Measurements from ENCODE around the gene KCNN3. TPM values are rescaled to one million over a fixed set of nuclear protein-coding genes. Genes with fewer than 3 reads are reported as not detected.

The KCNN3 gene
- total RNA-seq, 2 donors from 2014 or later: 0.12 to 0.29 TPM

DNA sequence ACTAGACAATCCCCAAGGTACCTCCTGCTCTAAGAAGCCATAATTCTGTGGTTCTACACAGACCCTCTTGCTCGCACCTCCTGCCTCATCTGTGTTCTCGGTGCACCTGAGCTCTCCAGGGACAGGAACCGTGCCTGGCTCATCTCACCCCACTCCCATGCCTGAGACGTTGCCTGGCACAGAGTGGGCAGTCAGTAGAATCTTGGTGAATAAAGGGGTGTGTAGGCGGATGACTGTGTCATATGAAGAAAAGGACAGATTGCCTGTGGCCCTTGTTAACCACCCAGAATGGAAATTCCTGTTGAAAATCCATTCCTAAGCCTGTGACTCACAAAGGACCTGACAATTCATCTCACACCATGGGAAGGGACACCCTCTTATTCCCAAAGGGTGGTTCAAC is 92.9 kb downstream of the KCNN3 start:
- no peaks in the 10 kb centered on the region for H3K9me3 ChIP-seq (ENCODE audit: control insufficient read depth, low read length, poor library complexity, severe bottlenecking)
- DNase-seq (no peak), ATAC-seq (no peak)
- H3K27me3 Mint-ChIP-seq: peaks cover 3% of the 10 kb centered on the region
- no peak overlapping the region for H3K27ac Mint-ChIP-seq
- no peaks in the 10 kb centered on the region for H3K36me3 Mint-ChIP-seq (ENCODE audit: low read depth)
- no peaks in the 10 kb centered on the region for H3K4me1 Mint-ChIP-seq
- no peak overlapping the region for H3K4me3 Mint-ChIP-seq

DNA sequence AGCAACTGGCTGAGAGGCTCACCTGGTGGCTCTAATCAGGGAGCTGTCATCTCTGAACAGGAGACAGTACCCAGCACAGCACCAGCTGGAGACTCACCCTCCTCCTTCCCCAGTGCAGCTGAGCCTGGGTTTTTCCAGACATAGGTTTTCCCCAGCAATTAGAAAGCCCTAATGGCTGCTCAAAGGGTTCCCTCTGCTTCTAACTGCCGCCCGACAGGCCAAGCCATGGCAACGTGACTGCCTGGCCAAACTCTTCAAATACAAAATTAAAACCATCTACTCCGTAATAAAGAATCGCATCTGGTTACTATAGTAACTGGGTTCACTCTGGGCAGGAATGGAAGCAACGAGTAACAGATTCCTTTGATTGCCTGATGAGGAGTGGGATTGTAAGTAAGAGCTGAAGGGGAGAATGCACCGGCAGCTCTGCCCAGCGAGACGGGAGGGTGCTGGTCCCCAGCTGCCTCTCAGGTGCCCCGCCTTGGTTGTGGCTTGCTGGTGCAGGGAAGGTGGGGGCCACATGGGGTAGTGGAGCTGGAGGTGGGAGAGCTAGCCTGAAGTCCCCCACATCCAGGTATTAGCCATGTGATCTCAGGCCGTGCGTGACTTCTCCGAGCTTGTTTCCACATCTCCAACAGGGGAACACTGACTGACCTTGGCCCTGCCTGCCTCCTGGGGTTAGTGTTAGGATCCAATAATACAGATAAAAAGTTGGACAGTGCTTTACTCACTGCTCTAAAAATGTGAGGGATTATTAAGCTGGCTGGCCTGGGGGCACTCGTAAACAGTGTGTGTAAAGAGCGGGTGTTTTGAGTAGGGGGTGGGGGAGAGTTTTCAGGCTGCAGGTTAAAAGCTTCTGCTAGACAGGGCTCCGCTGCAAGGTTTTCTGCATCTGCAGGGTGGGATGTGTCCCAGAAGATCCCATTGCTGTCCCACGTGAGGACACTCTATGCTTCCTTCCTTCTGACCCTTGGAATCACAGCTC is 94.2 kb downstream of the KCNN3 start:
- Mint-ChIP-seq H3K27me3 (peaks cover 9% of the 10 kb centered on the region), H3K4me1 (peaks cover 3% of the 10 kb centered on the region), H3K36me3 (ENCODE audit: low read depth) (no peaks in the 10 kb centered on the region), H3K4me3 (no peak overlapping the region), H3K27ac (no peak overlapping the region)
- ATAC-seq (no peak), DNase-seq (no peak)
- no peaks in the 10 kb centered on the region for H3K9me3 ChIP-seq (ENCODE audit: control insufficient read depth, low read length, poor library complexity, severe bottlenecking)

DNA sequence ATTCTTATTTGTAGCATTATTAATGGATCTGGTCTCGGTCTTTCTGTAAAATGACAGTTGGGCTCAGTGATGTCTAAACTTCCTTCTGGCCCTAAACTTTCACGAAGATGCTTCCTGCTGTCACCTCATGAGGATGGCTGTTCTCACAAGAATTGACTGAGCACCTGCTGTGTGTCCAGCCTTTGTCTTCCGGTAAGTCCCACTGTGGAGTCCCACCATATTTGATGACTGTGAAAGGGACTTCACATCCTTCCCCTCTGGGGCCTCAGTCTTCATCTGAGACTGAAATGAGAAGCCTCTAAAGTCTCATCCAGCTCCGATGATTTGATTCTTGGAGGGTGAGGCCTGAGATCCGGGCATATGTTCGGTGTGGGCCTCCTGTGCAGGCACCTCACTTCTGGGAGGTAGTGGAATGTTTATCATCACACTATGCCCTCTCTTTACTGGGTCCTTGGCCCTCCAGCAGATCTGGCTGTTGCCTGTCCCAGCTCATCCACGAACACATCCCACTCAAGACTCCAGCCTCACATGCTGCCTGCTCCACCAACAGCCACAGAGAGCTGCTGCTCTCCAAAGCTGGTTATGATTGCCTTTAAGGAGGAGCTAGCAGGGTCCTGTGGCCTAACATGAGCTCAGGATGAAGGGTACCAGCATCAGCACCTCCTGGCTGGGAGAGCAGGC is 95.8 kb downstream of the KCNN3 start:
- no peak for ATAC-seq
- no peak overlapping the region for H3K4me3 Mint-ChIP-seq
- H3K27me3 Mint-ChIP-seq: peaks cover 9% of the 10 kb centered on the region
- H3K9me3 ChIP-seq (ENCODE audit: control insufficient read depth, low read length, poor library complexity, severe bottlenecking): no peaks in the 10 kb centered on the region
- no peaks in the 10 kb centered on the region for H3K36me3 Mint-ChIP-seq (ENCODE audit: low read depth)
- no peak overlapping the region for H3K27ac Mint-ChIP-seq
- DNase-seq: no peak
- H3K4me1 Mint-ChIP-seq: peaks cover 3% of the 10 kb centered on the region

DNA sequence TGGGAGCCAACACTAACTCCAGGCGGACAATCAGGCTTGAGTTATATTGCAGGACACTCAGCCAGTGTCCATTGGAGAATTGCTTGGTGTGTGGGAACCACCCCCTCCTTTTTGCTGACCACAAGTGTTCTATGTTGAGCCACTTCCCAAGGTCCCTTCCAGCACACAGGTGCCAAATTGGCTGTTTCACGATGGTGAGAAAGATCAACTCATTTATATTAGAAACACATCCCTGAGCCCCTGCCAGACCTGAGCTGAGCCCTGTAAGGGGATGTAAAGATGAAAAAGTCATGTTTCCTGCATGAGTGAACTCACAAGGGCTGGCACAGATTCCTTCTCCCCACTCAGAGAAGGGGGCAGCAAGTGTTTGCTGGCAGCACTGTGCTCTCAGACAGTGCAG is 96.5 kb downstream of the KCNN3 start:
- H3K36me3 Mint-ChIP-seq (ENCODE audit: low read depth): no peaks in the 10 kb centered on the region
- ATAC-seq (no peak), DNase-seq (no peak)
- peaks cover 9% of the 10 kb centered on the region for H3K27me3 Mint-ChIP-seq
- H3K4me1 Mint-ChIP-seq: peaks cover 3% of the 10 kb centered on the region
- no peak overlapping the region for H3K4me3 Mint-ChIP-seq
- H3K9me3 ChIP-seq (ENCODE audit: control insufficient read depth, low read length, poor library complexity, severe bottlenecking): no peaks in the 10 kb centered on the region
- H3K27ac Mint-ChIP-seq: no peak overlapping the region

DNA sequence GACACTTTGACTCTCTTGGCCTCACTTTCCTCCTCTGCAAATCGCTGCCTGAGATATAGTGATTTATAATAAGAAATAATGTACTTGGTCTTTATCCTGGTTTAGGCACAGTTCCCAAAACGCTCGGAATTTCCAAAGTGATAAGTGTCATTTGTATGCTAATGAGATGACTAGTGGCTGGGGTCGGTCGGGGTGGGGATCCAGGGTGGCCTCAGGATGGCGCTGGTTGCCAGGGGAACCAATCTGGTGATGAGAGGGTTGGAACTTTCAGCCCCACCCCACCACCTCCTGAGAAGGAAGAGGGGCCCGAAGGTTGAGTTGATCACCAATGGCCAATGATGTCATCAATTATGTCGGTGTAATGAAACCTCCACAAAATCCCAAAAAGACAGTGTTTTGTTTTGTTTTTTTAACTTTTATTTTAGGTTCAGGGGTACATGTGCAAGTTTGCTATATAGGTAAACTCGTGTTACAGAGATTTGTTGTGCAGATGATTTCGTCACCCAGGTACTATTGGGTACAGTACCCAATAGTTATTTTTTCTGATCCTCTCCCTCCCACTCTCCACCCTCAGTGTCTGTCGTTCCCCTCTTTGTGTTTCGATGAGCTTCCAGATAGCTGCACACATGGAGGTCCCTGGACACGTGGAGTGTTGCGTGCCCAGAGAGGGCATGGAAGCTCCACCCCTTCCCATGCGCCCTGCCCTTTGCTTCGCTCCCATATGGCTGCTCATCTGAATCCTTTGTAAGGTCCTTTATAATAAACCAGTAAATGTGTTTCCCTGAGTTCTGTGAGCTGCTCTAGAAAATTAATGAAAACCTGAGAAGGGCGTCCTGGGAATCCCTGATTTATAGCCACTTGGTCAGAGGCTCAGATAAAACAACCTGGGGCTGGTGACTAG is 97.2 kb downstream of the KCNN3 start:
- no peaks in the 10 kb centered on the region for H3K9me3 ChIP-seq (ENCODE audit: control insufficient read depth, low read length, poor library complexity, severe bottlenecking)
- H3K36me3 Mint-ChIP-seq (ENCODE audit: low read depth): no peaks in the 10 kb centered on the region
- no peak overlapping the region for H3K27ac Mint-ChIP-seq
- DNase-seq (no peak), ATAC-seq (no peak)
- H3K27me3 Mint-ChIP-seq: peaks cover 9% of the 10 kb centered on the region
- H3K4me1 Mint-ChIP-seq: peaks cover 3% of the 10 kb centered on the region
- no peak overlapping the region for H3K4me3 Mint-ChIP-seq

DNA sequence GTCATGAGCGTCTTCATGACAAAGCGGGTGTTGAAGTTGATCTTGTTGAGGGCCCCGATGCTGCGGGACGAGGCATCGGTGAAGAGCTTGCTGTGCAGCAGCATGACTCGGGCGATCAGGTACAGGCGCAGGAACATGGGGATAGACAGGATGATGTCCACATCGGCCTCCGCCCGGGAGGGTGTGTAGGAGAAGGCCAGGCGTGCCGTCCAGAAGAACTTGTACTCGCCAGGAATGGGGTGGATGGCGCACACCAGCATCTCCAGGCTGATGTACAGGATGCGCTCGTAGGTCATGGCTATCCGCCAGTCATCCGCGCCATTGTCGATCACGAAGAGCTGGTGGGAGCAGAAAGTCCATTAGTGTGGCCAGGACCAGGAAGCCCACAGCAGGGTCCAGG is 98.0 kb downstream of the KCNN3 start:
- Mint-ChIP-seq H3K4me3 (no peak overlapping the region), H3K36me3 (ENCODE audit: low read depth) (no peaks in the 10 kb centered on the region), H3K4me1 (peaks cover 3% of the 10 kb centered on the region), H3K27ac (no peak overlapping the region), H3K27me3 (peaks cover 9% of the 10 kb centered on the region)
- no peak for DNase-seq
- H3K9me3 ChIP-seq (ENCODE audit: control insufficient read depth, low read length, poor library complexity, severe bottlenecking): no peaks in the 10 kb centered on the region
- ATAC-seq: no peak

DNA sequence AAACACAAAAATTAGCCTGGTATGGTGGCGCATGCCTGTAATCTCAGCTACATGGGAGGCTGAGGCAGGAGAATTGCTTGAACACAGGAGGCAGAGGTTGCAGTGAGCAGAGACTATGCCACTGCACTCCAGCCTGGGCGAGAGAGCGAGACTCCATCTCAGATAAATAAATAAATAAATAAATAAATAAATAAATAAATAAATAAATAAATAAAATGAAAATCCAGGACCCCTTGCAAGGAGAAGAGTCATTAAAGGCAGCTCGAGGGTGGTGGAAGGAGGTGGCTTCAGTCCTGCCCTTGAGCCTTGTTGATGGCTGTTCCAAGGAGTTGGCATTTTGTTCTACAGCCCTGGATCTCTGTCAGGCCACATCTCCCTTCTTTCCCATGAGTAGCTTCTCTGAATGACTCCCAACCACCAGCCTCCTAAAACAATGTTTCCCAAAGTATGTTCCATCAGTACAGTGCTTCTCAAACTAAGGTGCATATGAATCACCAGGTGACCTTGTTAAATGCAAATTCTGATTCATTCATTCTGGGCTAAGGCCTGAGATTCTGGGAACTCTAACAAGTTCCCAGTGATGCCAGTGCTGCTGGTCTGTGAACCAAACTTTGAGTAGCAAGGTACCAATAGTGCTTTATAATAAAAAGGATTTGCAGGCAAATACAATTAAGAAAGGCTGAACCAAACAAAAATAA is 99.0 kb downstream of the KCNN3 start:
- ATAC-seq: no peak
- no peak overlapping the region for H3K27ac Mint-ChIP-seq

DNA sequence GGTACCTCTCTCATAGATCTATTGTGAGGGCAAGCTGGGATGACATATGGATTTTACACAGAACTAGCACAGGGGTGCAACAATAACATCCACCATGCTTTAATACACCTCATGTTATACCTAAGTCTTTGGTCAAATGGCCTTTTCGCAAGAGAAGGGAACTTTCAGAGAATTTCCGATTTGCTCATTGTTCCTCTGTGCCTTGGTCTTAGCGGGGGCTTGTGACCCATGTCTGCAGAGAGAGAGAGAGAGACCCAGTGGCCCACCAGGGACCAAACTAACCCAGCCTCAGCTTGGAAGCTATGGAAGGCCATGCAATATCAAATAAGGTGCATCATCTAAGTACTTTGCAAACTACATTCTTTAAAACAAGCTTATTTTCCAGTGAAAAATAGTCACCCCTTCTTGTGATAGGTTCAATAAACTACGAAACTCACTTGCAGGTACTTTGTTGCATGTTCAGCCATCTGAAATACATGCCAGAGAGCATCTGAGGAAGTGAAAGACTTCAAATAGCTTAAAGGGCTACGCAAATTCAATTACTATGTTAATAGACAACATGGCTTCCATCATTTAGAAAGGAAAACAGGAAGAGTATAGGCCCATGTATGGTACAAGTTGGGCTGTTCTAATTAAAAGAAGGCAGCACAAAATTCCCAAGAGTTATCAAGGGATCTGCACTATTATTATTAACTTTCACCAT is 100.7 kb downstream of the KCNN3 start:
- H3K36me3 Mint-ChIP-seq (ENCODE audit: low read depth): no peaks in the 10 kb centered on the region
- H3K27ac Mint-ChIP-seq: no peak overlapping the region
- H3K27me3 Mint-ChIP-seq: peaks cover 28% of the 10 kb centered on the region
- ATAC-seq (no peak), DNase-seq (no peak)
- H3K4me3 Mint-ChIP-seq: no peak overlapping the region
- H3K9me3 ChIP-seq (ENCODE audit: control insufficient read depth, low read length, poor library complexity, severe bottlenecking): no peaks in the 10 kb centered on the region
- H3K4me1 Mint-ChIP-seq: peaks cover 3% of the 10 kb centered on the region

More for the DNA sequence above, 99.0 kb downstream of the KCNN3 start:
- DNase-seq: no peak
- H3K27me3 Mint-ChIP-seq: peaks cover 11% of the 10 kb centered on the region
- peaks cover 3% of the 10 kb centered on the region for H3K4me1 Mint-ChIP-seq
- no peaks in the 10 kb centered on the region for H3K9me3 ChIP-seq (ENCODE audit: control insufficient read depth, low read length, poor library complexity, severe bottlenecking)
- no peak overlapping the region for H3K4me3 Mint-ChIP-seq
- no peaks in the 10 kb centered on the region for H3K36me3 Mint-ChIP-seq (ENCODE audit: low read depth)

DNA sequence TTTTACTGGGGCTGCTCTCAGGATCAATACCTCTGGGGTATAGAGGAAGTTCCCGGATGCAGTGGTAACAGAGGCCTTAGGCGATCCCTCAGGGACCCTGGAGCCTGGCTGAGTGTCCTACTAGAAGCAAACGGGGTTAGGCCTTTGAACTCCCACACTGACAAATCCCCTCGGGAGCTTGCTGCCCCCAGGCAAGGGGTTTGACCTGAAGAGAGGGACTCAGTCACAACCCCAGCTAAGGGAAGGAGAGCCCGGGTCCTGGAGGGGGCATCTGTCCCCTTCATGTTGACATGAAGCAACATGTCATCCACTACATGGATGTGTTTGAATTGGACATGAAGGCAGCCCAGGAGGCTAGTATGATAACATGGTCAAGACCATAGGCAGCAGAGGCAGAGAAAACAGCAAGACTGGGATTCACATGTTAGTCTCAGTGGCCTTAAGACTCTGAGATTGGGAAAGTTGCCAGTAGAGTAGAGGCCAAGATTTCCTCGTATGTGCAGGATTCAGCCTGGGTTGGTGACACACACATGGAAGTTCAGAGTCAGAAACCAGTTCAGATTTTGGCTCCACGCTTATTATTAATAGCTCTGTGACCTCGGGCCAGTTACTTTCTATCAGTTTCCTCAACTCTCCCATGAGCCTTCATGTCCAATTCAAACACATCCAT is 101.5 kb downstream of the KCNN3 start:
- no peaks in the 10 kb centered on the region for H3K36me3 Mint-ChIP-seq (ENCODE audit: low read depth)
- no peak overlapping the region for H3K4me3 Mint-ChIP-seq
- no peak for DNase-seq
- ATAC-seq: no peak
- H3K27me3 Mint-ChIP-seq: peaks cover 34% of the 10 kb centered on the region
- peaks cover 3% of the 10 kb centered on the region for H3K4me1 Mint-ChIP-seq
- H3K27ac Mint-ChIP-seq: no peak overlapping the region
- no peaks in the 10 kb centered on the region for H3K9me3 ChIP-seq (ENCODE audit: control insufficient read depth, low read length, poor library complexity, severe bottlenecking)

DNA sequence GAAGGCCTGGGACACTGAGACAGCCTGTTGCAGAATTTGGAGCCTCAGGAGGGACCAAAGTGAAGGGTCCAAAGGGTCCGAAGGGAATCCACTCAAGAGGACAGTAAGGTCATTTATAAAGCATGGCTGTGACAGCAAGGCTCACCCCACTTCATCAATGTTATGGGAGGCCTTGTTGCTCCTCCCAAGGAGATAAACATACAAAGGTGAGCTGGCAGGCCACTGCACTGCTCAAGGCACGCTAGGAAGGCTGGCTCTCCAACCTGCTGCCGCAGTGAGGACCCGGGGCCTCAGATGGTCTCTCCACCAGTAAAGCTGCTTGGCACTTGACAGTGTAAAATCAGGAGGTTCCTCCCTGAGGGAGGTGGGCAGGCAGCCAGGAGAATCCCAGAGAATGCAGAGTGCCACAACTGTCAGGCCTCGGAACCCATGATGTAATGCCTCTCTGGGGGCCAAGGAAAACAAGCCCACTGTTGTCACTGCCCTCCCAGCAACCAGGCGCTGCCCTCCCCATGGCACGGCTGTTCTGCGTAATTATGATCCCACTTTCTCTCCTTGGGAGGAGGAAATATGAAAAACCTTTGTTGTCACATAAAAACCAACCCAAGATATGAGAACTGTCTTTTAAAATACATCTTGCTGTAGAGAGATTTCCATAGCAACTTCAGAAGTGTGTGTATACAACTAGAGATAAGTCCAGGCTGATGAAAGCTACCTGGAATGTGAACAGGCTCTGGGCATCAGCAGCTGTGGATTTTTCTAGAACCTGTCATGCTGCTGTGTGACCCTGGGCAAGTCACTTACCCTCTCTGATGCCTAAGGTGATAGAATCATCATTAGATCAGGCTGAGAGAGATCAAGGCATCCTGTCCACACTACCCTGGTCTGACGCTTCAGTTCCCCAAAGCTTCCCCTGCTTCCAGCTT is 102.5 kb downstream of the KCNN3 start:
- H3K27me3 Mint-ChIP-seq: peaks cover 39% of the 10 kb centered on the region
- no peaks in the 10 kb centered on the region for H3K9me3 ChIP-seq (ENCODE audit: control insufficient read depth, low read length, poor library complexity, severe bottlenecking)
- no peak overlapping the region for H3K4me3 Mint-ChIP-seq
- DNase-seq: no peak
- no peak overlapping the region for H3K27ac Mint-ChIP-seq
- no peak for ATAC-seq
- H3K36me3 Mint-ChIP-seq (ENCODE audit: low read depth): no peaks in the 10 kb centered on the region
- peaks cover 3% of the 10 kb centered on the region for H3K4me1 Mint-ChIP-seq

DNA sequence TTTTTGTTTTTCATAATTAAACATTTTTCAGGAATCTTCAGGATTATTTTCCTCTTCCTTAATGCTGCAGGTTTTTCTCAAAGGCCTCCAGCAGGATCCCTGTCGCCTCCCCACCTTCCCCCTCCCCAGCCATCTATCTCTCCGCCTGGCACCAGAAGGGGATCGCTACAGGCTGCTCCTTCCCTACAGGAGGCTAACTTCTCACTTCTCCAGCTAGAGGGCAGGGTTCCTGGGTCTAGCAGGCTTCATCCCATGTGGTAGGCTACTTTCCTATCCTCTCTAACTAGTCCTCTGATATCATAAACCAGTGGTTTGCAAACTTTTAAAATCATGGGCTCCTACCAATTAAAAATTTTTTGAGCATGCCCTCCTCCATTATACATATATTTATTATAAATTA is 104.1 kb downstream of the KCNN3 start:
- no peak for DNase-seq

More for the DNA sequence above, 104.1 kb downstream of the KCNN3 start:
- H3K36me3 Mint-ChIP-seq (ENCODE audit: low read depth): no peaks in the 10 kb centered on the region
- no peaks in the 10 kb centered on the region for H3K4me1 Mint-ChIP-seq
- H3K27ac Mint-ChIP-seq: no peak overlapping the region
- peaks cover 35% of the 10 kb centered on the region for H3K27me3 Mint-ChIP-seq
- no peak for ATAC-seq
- H3K9me3 ChIP-seq (ENCODE audit: control insufficient read depth, low read length, poor library complexity, severe bottlenecking): no peaks in the 10 kb centered on the region
- no peak overlapping the region for H3K4me3 Mint-ChIP-seq

All from T-helper 17 cell (primary cell).